Skeletal muscle cell (primary cell): ENCODE data around the gene KRTAP4-2.
"Not testable (repeated sequence)": the region's sequence is repeated elsewhere in the genome, so short reads cannot be mapped to it uniquely, and the experiment has no call there.

Source experiments
- DNase-seq: peaks from one replicate; pipeline ENCODE4 v3.0.0-alpha.2; 2010; ENCODE audit warnings: low read depth
- H3K4me3 ChIP-seq: 2 replicates; pipeline ENCODE4 v1.5.1; 2011; ENCODE audit warnings: low read depth, mild to moderate bottlenecking, control low read depth, low read length, moderate library complexity

Gene KRTAP4-2

DNA sequence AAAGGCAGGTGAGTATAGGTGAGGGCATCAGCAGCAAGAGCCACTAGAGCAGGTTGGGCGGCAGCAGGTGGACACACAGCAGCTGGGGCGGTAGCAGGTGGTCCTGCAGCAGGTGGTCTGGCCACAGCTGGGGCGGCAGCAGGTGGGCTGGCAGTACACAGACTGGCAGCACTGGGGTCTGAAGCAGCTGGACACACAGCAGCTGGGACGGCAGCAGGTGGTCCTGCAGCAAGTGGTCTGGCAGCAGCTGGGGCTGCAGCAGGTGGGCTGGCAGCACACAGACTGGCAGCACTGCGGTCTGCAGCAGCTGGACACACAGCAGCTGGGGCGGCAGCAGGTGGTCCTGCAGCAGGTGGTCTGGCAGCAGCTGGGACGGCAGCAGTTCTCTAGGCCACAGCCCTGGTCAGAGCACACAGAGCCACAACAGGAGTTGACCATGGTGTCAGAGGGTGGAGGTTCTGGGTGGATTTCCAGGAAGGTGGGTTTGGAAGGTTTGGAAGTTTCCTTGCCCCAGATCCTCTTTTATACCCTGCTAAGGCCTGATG lies at the start of gene KRTAP4-2:
KRTAP4-2 (minus strand) TSS at position 495 of the 545 bp plus-strand sequence; CDS start at position 438, 57 bp downstream.
- H3K4me3 ChIP-seq = no peak within 1 kb of the TSS
- no peak for DNase-seq

GRCh38 chr17:41226598-41227095 lies 48.6 kb upstream of the KRTAP4-2 start, which contains the start of gene KRTAP9-2:
Gene KRTAP9-2, plus strand, starts transcription at chr17:41226648. Its CDS starts 7 bp downstream, at chr17:41226655.
- not testable (repeated sequence) for DNase-seq, H3K4me3 ChIP-seq

- no peak for DNase-seq
- no peak overlapping the region for H3K4me3 ChIP-seq
Observed at GRCh38 chr17:41226051-41226450, 48.0 kb upstream of the KRTAP4-2 start.

DNA sequence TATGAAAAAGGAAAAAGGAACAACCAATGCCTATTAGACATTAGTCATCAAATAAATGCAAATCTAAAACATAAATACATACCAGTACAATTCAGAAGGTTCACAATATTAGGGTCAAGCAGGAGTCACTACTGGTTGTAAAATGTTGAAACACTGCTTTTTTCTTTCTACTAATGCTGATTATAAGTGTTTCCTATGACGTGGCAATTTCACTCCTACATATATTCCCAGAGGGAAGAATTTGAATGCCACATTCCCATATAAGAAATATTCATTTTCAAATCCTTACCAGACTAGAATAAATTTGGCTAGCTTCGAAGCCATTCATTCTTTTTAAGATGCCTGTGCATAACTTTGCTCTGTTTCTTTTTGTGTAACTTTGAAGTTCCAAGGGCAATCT lies 45.8 kb upstream of the KRTAP4-2 start:
- no peak overlapping the region for H3K4me3 ChIP-seq
- no peak for DNase-seq

- no peak for DNase-seq
- H3K4me3 ChIP-seq = no peak overlapping the region
Observed at GRCh38 chr17:41215681-41216080, 37.7 kb upstream of the KRTAP4-2 start.

- no peak overlapping the region for H3K4me3 ChIP-seq
- no peak for DNase-seq
Observed at GRCh38 chr17:41212524-41213169, 34.6 kb upstream of the KRTAP4-2 start.

DNA sequence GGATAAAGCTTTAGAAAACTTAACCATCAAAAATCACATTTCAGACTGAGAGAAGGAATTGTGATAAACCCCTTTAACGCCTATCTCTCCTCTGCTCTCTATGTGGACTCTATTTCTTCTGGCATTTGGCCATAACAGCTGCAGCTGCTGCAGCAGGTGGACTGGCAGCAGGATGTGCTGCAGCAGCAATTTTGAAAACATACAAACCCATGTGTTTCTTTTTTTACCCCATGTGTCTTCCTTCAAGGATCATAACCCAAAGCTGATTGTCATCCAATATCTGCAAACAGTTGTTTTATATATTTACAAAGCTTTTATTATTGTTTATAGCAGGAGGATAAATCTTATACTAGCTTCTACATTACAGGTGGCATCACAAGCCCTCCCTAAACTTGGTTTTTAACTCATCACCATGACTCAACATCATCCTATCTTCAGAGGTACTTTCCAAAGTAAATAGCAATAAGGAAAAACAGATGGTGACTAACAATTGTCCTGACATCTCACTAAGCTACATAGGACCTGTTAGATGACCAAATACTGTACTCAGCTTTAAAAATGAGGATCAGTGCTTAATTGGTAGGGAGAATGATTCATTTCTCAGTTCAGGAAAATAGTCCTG lies 33.9 kb upstream of the KRTAP4-2 start:
- no peak for DNase-seq

GRCh38 chr17:41199421-41200078 lies 21.5 kb upstream of the KRTAP4-2 start:
- H3K4me3 ChIP-seq = no peak overlapping the region
- DNase-seq = no peak

More for the DNA sequence above, 33.9 kb upstream of the KRTAP4-2 start:
- H3K4me3 ChIP-seq = no peak overlapping the region

DNA sequence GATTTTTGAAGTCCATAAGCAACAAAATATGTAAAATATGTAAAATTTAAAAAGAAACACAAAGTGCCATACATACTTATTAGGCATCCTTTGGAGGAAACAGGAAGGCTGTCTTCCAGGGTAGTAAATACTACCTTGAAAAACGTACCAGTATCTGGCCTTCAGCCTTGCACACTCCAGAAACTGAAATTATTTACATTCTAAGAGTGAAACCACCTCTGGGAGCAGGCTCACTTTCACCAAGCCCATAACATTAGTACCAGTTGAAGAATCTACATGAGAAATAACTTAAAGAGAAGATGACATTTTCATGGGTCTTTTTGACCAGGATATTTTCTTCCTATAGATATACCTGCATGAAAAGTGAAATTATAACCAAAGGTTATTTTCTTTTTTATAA lies 18.0 kb upstream of the KRTAP4-2 start:
- H3K4me3 ChIP-seq = no peak overlapping the region
- DNase-seq = no peak

DNA sequence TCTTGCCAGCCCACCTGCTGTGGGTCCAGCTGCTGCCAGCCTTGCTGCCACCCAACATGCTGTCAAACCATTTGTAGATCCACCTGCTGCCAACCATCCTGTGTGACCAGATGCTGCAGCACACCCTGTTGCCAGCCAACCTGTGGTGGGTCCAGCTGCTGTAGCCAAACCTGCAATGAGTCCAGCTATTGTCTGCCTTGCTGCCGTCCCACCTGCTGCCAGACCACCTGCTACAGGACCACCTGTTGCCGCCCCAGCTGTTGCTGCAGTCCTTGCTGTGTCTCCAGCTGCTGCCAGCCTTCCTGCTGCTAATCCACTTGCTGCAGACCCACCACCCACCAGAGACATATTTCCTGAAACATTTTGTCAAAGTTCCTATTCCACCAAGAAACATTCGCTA lies 12.3 kb upstream of the KRTAP4-2 start:
- H3K4me3 ChIP-seq = no peak overlapping the region
- no peak for DNase-seq

GRCh38 chr17:41189837-41190318 lies 11.9 kb upstream of the KRTAP4-2 start, which contains the start of gene KRTAP9-1:
Gene KRTAP9-1, plus strand, starts transcription at chr17:41189887. Its CDS starts 0 bp downstream, at chr17:41189887.
- not testable (repeated sequence) for H3K4me3 ChIP-seq, DNase-seq

- peak; percentile 7 for DNase-seq
Observed at GRCh38 chr17:41186872-41187271, 8.9 kb upstream of the KRTAP4-2 start.

DNA sequence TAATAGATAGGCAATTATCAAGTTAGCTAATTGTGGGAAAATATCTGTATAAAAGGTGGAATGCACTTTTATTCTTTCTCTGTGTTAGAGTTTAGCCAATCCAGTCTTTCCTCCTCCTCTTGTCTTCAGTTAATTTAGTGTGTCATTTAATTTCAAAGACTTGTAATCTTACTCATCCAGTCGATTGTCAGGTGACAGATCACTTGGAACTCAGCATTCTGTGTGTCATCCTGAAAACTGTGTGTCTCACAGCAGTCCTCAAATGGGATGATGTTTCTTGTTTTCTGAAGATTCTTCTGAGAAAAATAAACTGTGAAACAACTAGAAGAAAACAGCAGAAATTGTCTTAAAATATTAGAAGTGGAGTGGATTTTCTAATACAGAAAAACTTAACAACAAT lies 7.0 kb upstream of the KRTAP4-2 start:
- DNase-seq = no peak

More at GRCh38 chr17:41186872-41187271, 8.9 kb upstream of the KRTAP4-2 start:
- no peak overlapping the region for H3K4me3 ChIP-seq

DNA sequence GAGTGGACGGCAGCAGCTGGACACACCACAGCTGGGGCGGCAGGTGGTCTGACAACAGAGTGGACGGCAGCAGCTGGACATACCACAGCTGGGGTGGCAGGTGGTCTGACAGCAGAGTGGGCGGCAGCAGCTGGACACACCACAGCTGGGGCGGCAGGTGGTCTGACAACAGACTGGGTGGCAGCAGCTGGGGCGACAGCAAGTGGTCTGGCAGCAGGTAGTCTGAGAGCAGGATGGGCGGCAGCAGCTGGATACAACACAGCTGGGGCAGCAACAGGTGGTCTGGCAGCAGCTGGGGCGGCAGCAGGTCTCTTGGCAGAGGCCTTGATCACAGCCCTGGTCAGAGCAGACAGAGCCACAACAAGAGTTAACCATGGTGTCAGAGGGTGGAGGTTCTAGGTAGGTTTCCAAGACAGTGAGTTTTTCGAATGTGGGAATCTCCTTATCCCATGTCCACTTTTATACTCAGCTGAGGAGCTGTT lies 6.5 kb upstream of the KRTAP4-2 start, which contains the start of gene KRTAP4-1:
KRTAP4-1 (minus strand) TSS at position 432 of the 482 bp plus-strand sequence; CDS start at position 375, 57 bp downstream.
- no peak for DNase-seq
- H3K4me3 ChIP-seq = no peak within 1 kb of the TSS

More for the DNA sequence above, 7.0 kb upstream of the KRTAP4-2 start:
- no peak overlapping the region for H3K4me3 ChIP-seq

DNA sequence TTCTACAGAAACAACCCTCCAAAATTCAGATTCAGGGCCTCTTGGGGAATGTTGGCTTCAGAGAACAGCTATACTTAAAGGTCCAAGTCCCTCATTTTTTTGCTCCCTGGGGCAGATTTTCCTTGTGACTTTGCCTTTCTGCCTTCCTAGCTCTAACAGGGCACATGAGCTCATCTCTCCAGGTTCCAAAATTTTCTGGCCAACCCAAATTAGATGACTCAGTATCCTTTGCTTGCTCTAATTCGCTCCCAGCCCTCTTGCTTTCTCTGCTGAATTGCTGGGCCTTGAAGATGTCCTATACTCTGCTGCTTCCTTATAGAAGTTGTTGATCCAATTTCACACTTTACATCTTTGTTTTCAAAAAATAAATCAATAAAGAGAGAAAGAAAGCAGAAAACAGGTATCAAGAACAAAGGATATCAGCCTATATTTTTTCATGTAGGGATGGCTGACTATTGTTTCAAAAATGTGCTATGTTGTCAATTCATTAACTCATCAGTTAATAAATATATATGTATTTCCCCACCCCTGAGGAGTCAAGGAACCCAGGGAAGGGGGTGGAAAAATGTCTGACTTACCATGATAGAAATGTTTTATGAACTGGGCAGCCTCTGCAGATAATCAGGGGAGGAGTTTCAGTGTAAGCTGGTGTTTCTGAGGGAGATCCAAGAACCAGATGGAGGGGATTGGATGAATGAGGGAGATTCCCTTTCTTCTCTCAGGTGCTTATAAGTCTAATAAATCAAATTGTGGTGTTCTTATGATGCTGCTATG lies 1.0 kb upstream of the KRTAP4-2 start:
- H3K4me3 ChIP-seq = no peak overlapping the region
- DNase-seq = no peak

- H3K4me3 ChIP-seq = no peak overlapping the region
- no peak for DNase-seq
Observed at GRCh38 chr17:41178341-41178740, 320 bp upstream of the KRTAP4-2 start.

- no peak for DNase-seq
Observed at GRCh38 chr17:41176744-41177387, 1.2 kb downstream of the KRTAP4-2 start.

DNA sequence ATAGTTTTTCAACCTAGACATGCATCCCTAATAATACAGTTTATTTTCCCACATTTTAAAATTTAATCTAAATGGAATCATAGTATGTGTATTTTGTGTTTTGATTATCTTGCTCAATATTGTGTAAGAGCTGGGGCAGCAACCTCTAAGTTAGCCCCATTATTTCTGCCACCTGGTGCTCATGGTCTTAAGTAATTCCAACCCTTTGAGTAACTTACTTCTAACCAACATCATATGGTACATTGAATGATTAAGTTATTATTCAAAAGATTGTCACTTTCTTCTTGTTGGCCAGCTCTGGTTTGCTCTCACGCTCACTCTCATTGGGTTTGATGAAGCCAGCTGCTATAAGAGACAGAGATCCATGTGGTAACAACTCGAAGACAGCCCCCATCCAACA lies 6.1 kb downstream of the KRTAP4-2 start:
- H3K4me3 ChIP-seq = no peak overlapping the region
- peak; percentile 11 for DNase-seq

More at GRCh38 chr17:41176744-41177387, 1.2 kb downstream of the KRTAP4-2 start:
- no peak overlapping the region for H3K4me3 ChIP-seq
